ENCODE measurements around the gene ALK.

The ALK gene

DNA sequence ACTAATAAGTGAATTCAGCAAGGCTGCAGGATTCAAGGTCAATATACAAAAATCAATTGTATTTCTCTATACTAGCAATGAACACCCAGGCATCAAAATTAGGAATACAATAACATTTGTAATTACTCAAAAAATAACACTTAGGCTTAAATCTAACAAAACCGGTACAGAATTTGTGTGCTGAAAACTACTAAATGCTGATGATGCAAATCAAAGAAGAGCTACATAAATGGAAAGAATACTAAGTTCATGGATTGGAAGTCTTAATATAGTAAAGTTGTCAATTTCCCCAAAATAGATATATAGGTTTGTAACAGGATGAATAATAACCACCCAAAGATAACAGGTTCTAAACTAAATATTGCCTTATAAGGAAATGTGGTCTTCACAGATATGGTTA, 286.5 kb downstream of the ALK start:
- Histone ChIP-seq H4K20me1 (ENCODE audit: insufficient read depth) (no peaks in the 10 kb centered on the region), H3K4me1 (ENCODE audit: low read depth, poor library complexity, severe bottlenecking) (no peaks in the 10 kb centered on the region), H3K27me3 (ENCODE audit: insufficient read depth, low read depth) (no peaks in the 10 kb centered on the region), H3K4me3 (IDR thresholded peaks at IDR 0.05; ENCODE audit: insufficient read depth, low read depth, low read length) (no peak overlapping the region), H3K4me2 (no peak overlapping the region), H3K79me2 (ENCODE audit: insufficient read depth, low read depth) (no peaks in the 10 kb centered on the region), H2AFZ (ENCODE audit: low read depth) (no peak overlapping the region), H3K9ac (no peak overlapping the region), H3K36me3 (ENCODE audit: insufficient read depth) (no peaks in the 10 kb centered on the region), H3K27ac (no peak overlapping the region)
- TF ChIP-seq, protein P1, sequence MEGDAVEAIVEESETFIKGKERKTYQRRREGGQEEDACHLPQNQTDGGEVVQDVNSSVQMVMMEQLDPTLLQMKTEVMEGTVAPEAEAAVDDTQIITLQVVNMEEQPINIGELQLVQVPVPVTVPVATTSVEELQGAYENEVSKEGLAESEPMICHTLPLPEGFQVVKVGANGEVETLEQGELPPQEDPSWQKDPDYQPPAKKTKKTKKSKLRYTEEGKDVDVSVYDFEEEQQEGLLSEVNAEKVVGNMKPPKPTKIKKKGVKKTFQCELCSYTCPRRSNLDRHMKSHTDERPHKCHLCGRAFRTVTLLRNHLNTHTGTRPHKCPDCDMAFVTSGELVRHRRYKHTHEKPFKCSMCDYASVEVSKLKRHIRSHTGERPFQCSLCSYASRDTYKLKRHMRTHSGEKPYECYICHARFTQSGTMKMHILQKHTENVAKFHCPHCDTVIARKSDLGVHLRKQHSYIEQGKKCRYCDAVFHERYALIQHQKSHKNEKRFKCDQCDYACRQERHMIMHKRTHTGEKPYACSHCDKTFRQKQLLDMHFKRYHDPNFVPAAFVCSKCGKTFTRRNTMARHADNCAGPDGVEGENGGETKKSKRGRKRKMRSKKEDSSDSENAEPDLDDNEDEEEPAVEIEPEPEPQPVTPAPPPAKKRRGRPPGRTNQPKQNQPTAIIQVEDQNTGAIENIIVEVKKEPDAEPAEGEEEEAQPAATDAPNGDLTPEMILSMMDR (conservative IDR thresholded peaks at IDR 0.05; ENCODE audit: low read depth, low read length): no peak

DNA sequence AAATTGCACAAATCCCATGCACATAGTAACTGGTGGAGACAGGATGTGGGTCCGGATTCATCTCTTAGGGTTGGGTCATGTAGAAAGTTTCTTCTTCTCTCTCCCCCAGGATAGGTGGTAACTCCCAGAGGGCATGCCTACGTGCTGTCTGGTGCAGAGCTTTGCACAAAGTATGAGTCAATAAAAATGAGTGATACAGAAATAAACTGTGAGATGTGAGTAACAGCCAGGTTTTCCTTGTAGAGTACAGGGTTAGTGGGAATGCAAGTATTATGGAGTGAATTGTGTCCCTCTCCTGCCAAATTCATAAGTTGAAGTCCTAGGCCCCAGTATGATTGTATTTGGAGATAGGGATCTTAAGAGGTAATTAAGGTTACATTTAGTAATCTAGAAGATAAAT, 289.4 kb downstream of the ALK start:
- Histone ChIP-seq H3K4me3 (IDR thresholded peaks at IDR 0.05; ENCODE audit: insufficient read depth, low read depth, low read length) (no peak overlapping the region), H3K79me2 (ENCODE audit: insufficient read depth, low read depth) (no peaks in the 10 kb centered on the region), H3K4me2 (no peak overlapping the region), H2AFZ (ENCODE audit: low read depth) (no peak overlapping the region), H3K36me3 (ENCODE audit: insufficient read depth) (no peaks in the 10 kb centered on the region), H3K9ac (no peak overlapping the region), H3K4me1 (ENCODE audit: low read depth, poor library complexity, severe bottlenecking) (no peaks in the 10 kb centered on the region), H3K27ac (no peak overlapping the region), H3K27me3 (ENCODE audit: insufficient read depth, low read depth) (no peaks in the 10 kb centered on the region), H4K20me1 (ENCODE audit: insufficient read depth) (no peaks in the 10 kb centered on the region)
- TF ChIP-seq, protein P1 (conservative IDR thresholded peaks at IDR 0.05; ENCODE audit: low read depth, low read length): no peak

DNA sequence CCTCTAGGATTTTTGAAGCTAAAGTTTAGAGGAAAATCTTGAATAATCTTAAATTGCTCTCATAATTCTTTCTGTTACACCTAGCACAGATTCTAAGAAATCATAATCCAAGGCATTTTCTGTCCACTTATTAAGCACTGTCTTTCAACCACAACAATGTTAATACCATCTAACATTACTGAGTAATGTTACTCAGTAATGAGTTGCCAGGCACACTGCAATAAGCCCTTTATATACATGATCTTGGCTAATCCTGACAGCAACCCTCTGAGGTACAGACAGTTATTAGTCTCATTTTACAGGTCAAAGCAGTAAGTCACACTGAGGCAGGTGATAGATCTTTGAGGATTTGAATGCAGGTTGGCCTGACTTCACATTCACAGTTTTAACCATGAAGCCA, 291.9 kb downstream of the ALK start:
- Histone ChIP-seq H3K9ac (no peak overlapping the region), H3K79me2 (ENCODE audit: insufficient read depth, low read depth) (no peaks in the 10 kb centered on the region), H2AFZ (ENCODE audit: low read depth) (no peak overlapping the region), H3K36me3 (ENCODE audit: insufficient read depth) (no peaks in the 10 kb centered on the region), H3K27me3 (ENCODE audit: insufficient read depth, low read depth) (no peaks in the 10 kb centered on the region), H3K27ac (no peak overlapping the region), H4K20me1 (ENCODE audit: insufficient read depth) (no peaks in the 10 kb centered on the region), H3K4me3 (IDR thresholded peaks at IDR 0.05; ENCODE audit: insufficient read depth, low read depth, low read length) (no peak overlapping the region), H3K4me2 (no peak overlapping the region), H3K4me1 (ENCODE audit: low read depth, poor library complexity, severe bottlenecking) (no peaks in the 10 kb centered on the region)
- TF ChIP-seq, protein P1 (conservative IDR thresholded peaks at IDR 0.05; ENCODE audit: low read depth, low read length): no peak

DNA sequence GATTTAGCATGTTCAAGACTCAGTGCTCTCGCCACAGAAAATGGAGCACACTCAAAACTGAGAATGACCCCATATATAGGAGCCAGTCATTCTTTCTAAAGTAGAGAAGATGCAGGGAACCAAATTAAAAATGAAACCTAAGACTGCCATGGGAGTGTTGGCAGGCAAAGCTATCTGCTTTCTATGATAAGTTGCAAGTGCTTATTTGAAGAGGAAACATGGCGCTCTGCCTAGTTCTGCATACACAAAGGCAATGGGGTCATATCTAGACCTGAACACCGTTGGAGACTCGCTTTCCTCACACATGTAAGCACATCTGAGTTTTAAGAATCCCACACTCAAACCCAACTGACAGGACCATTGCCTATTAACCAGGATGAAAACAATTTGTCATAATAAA, 292.5 kb downstream of the ALK start:
- no peaks in the 10 kb centered on the region for H3K36me3 ChIP-seq (ENCODE audit: insufficient read depth)
- H3K4me3 ChIP-seq (IDR thresholded peaks at IDR 0.05; ENCODE audit: insufficient read depth, low read depth, low read length): no peak overlapping the region
- no peak overlapping the region for H3K4me2 ChIP-seq
- H3K4me1 ChIP-seq (ENCODE audit: low read depth, poor library complexity, severe bottlenecking): no peaks in the 10 kb centered on the region
- no peaks in the 10 kb centered on the region for H3K27me3 ChIP-seq (ENCODE audit: insufficient read depth, low read depth)
- H3K9ac ChIP-seq: no peak overlapping the region
- no peaks in the 10 kb centered on the region for H4K20me1 ChIP-seq (ENCODE audit: insufficient read depth)
- TF ChIP-seq, protein P1 (conservative IDR thresholded peaks at IDR 0.05; ENCODE audit: low read depth, low read length): no peak
- H3K79me2 ChIP-seq (ENCODE audit: insufficient read depth, low read depth): no peaks in the 10 kb centered on the region
- H2AFZ ChIP-seq (ENCODE audit: low read depth): no peak overlapping the region
- no peak overlapping the region for H3K27ac ChIP-seq
